Activated effector memory CD4-positive, alpha-beta T cell treated with anti-CD3 and anti-CD28 coated beads, Interleukin-2, amount 50 U/mL, for 16 hours (primary cell): ENCODE measurements around the gene NCKAP5.

Experiments used
- DNase-seq: peaks from one replicate; pipeline ENCODE4 v3.0.0-alpha.2; 2020

NCKAP5 gene

DNA sequence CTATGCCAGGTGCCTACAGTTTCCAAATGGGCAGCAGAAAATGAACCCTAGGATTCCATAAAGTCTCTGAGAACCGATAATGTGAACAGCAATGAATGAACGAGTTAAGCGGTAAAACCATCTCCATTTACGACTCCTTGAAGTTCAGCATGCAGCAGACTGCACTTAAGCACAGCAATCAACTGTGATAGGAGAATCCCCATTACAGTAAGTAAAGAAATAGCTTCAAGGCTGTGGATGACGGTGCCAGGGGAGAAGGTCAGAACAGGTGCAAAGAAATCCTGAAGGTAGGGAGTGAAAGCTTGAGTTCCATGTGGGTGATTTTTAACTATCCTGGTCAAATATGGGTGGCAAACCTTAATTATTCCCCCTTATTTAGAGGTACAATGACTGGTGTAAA lies 444.4 kb downstream of the NCKAP5 start:
- no peak for DNase-seq

DNA sequence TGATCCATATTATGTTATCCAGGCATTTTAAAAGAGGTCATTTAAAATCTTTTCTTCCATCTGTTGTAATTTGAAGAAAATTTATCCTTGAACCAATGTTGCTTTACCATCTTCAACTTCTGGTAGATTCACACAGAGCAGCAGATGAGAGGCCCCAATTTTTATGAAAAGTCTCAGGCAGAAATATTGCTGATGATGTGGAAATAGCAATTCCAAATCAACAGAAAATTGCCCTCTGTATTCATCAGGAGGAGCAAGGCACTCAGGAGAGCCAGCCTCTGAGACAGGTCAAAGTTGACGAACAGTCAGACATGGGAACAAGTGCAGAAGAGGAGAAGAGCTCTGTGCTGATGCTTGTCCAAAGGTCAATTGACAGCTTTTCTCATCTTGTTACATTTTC lies 444.9 kb downstream of the NCKAP5 start:
- DNase-seq, result no peak

- no peak for DNase-seq
Observed at GRCh38 chr2:133122529-133122928, 445.7 kb downstream of the NCKAP5 start.

DNA sequence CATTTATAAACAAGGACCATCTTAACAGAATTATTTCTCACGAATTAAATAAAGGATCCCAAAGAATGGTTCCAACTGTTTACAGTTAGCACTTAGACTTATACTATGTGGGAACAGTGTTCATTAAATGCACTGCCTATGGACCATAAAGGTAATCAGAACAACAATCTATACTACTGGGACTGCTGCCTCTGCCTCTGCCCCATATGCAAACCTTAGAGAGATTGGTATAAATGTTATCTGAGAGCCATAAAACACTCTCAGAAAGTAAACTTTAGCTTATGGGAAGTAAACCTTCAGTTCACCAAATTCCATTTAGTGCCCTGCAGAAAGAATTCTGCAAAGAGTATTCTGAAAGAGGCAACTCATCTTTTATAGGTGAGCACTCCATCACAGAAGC lies 448.0 kb downstream of the NCKAP5 start:
- DNase-seq, result no peak

DNA sequence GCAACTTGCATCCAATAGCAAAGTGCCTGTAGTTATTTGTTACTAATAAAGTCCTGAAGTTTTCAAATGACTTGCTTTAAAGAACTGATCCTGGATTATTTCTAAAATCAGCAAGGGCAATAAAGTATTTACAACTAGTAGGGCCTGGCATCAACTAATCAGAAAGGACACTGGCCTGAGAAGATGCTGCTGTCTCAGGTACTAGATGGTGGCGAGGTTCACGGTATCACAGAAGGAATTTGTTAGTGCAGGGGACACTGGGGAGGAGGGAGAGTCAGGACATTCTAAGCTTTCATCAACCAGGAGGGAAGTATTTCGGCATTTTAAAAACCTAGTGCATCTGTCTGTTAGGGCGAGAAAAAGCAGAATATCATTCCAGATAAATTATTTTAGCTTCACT lies 458.1 kb downstream of the NCKAP5 start:
- no peak for DNase-seq

DNA sequence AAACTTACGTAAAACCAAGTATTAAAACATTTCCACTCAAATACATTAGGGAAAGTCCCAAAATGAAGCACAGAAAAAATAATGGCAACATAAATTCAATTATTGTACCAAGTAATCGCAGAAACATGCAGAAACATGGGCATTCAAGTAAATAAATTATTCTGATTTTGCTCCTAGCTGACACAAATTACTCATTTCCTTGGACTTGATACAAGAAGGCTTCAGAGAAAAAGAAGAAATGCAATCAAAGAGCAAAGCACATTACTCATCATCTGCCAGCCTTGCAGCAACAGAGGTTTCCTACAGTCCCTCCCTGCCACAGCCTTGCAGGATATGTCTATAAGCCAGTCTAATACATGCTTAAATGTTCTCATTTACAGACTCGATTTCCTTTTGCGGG lies 458.5 kb downstream of the NCKAP5 start:
- DNase-seq, result no peak

DNA sequence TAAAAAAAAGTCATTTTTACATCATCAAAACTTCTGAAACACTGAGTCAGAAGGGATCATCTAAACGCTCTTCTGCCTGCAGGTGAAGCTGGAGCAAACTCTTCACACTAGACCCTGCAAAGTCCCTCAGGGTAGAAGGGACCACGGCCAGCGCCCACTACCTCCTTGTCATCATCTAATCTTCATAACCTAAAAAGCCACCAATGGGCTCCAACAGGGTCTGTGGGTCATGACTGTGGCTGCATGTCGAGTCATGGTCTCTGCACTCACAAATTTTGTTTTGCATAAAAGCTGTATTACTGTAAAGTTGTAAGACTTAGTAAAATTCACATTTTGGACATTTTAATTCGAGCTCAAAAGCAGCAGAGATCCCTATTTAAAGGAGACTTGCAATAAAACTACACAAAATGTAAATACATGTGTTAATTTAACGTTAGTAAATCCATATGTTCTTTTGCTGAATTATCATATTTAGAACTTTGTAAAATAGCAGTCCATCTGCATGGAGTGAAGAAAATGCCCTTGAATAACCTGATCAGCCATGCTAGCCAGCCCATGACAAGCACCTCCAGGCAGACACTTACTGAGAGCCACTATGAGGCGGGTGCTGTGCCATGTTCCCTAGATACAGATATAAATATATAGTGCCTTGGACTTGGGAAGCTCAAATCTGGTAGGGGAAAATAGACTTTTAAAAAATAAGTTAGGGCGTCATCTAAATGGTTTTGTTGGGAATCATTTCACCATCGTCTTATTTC lies 461.0 kb downstream of the NCKAP5 start:
- DNase-seq, result no peak

DNA sequence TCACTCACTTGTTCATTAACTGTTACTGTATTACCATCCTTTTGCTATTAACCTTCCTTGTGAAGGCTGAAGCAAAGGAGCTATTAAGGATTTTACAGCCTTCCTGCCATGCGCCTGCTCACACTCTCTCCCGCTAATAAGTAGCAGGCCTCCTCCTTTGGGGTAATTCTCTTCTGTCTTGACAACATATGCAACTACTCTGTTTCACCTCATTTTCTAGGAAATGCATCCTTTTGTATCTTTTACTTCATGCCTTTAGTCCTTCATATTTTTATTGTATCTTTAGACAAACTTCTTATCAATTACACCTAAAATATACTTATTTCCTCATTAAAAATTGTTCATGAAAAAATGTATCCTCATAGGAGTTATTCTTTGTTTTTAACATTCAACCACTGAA lies 463.4 kb downstream of the NCKAP5 start:
- no peak for DNase-seq

GRCh38 chr2:133098787-133099186 lies 469.5 kb downstream of the NCKAP5 start:
- no peak for DNase-seq

GRCh38 chr2:133097666-133098065 lies 470.6 kb downstream of the NCKAP5 start:
- DNase-seq, result no peak

DNA sequence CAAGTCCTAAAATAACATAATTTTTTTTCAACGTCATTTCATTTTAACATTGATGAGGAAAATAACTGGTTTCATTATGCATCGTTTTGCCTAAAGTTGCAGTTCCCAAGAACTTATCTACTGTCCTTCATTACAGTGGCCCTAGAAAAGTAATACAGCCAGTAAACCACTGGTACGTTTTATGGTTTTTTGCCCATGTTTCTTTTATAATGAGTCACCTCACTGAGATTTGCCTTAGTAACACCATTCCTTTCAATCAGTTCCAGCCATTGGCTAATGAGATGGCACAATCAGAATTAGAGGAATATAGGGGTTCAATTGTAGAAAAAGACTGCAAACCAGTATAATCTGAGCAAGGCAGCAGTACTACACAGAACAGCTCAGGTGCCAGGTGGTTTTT lies 475.7 kb downstream of the NCKAP5 start:
- DNase-seq, result no peak

GRCh38 chr2:133090358-133090757 lies 477.9 kb downstream of the NCKAP5 start:
- no peak for DNase-seq

DNA sequence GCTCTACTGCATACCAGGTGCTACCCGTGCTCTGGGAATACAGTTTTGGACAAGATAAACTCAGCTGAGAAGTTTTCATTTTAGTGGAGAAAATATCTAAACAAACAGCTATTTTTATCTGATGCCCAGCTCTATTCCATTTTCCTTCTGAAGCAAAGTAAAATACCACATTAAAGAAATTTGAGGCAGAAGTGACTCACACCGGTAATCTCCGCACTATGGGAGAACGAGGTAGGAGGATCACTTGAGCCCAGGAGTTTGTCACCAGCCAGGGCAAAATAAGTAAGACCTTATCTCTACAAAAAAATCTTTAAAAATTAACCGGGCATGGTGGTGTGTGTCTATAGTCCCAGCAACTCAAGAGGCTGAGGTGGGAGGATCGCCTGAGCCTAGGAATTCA lies 482.1 kb downstream of the NCKAP5 start:
- DNase-seq, result no peak

DNA sequence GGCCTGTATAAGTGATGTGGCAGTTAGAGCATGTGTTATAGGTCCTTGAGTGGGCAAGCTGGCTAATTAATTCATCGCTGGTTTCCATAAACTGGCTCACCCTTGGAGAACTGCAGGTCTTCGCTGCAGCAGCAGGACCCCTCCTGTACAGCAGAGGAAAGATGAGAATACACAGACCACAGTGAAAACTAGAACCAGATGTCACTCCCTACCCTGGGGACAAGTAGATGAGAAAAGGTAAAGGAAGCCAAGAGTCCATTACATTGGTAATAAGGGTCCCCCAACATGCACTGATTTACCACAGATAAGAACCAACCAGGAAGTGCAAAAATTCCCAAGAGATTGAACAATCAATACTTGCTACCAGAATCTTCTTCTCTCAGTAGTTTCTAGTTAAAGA lies 482.6 kb downstream of the NCKAP5 start:
- no peak for DNase-seq

DNA sequence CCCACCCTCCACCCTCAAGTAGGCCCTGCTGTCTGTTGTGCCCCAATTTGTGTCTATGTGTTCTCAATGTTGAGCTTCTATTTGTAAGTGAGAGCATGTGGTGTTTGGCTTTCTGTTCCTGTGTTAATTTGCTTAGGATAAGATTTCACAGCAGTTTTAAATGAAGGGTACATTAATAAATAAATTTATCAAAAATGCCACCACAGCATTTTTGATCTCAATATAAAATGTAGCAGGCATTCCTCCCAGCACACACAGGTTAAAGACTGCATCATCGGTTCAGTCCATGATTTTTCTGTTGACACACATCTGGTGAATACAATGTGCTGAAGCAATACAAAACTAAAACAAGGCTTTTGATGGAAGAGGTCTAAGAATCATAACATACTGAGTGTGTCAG lies 486.2 kb downstream of the NCKAP5 start:
- no peak for DNase-seq

- DNase-seq, result no peak
Observed at GRCh38 chr2:133080822-133081221, 487.4 kb downstream of the NCKAP5 start.

DNA sequence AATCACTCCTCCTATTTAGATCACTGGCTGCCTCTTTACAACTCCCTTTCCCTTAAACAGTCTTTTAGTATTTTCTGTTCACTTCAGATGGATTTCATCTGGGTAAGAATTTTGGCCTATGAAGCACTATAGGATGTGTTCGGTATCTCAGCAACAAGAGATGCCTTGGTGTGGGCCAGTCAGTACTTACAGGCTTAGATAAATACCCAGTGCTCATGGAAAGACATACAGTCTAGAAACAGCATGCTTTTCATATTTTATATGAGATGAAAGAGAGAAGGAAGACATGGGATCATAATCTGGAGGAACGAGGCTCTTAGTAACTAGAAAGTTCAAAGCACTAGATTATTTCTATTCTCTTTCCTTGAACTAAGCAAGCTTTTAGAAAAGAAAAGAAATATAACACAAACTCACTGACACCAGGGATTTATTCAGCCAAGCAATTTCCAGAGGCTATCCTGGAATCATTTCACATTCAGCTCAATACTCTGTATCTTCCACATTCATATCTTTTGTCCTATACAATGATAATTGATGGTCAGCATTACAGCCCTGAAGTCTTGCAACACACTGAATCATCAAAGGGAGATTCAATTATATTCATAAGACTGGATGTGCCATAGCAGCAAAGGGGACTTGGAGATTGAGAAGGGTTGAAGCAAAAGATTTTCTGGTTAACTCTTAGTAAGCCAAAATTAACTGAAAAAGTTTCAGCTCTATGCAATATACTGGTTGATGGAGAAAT lies 489.4 kb downstream of the NCKAP5 start:
- no peak for DNase-seq

DNA sequence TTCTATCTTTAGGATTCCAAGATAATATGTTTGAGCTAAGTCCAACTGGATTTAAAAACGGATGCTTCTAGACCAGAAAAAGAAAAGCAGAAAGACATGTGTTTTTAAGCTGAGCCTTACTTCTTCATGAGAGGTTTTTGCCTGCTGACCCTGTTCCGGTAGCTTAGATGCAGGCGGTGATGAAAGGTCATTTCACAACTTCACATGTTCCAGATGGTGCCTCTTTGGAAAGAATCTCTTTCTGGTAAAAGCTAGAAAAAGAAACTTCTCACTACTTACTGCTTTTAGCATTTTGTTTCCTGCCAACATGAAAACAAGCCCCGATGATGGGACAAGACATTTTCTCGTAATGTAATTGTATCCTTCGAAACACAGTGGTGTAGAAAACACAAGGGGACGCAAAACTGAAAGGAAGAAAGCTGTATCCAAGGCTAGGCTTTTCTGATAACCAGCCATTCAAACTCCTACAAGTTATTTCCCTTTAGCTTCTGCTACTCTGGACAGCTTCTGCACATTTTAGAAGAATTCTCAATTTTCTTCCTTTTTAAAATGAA lies 490.9 kb downstream of the NCKAP5 start:
- no peak for DNase-seq

DNA sequence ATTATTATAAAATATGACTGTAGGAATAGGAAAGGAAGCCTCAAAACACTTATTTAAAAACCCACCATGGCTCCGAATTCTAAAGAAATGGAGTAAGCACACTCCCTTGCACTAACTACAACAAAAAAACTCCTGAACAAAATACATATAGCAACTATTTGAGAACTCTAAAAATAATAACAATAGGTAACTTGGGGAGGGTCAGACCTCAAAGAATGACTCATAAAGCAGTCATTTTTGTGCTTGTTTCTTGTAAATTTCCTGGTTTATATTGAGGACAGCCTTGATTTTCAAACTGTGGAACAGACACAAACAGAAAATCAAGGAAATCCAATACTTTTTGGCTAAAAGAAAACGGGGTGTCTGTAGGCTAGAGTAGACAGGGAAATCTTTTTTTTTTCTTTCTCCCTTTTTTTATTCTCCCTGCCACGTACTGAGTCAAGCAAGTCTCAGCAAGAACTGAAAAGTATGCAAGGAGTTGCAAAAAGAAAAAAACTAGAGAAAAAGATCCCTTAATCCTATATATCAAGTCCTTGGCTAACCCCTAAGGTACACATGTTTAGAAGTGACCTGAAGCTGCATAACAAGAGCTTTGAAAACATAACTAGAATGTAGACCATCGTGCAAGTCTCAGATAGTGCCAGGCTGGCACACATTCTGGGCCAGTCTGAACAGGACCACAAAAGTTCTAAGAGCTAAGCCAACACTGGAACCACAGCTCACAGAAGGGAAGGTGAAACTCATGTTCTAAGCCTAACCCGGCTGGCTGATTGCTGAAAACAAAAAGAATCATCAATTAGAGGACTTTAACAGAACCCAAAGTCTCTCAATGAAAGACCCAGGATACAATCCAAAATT lies 495.2 kb downstream of the NCKAP5 start:
- DNase-seq, result no peak

DNA sequence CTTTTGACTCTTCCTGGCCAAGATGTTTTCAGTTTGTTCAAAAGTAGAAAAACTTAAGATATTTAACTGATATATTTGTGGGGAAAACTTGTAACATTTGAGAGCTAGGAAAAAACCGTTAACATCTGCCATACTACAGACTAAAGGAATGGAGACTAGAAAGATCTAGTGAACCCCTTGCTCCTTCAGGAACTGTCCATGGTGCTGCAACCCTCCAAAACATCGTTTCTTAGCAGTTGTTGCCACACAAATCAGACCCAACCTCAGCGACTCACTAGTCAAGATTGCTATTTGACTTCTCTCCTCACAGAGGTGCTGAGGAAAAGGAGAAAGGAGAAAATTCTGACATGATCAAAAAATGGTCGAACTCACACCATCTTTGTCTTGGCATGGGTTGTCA lies 504.5 kb downstream of the NCKAP5 start:
- no peak for DNase-seq

DNA sequence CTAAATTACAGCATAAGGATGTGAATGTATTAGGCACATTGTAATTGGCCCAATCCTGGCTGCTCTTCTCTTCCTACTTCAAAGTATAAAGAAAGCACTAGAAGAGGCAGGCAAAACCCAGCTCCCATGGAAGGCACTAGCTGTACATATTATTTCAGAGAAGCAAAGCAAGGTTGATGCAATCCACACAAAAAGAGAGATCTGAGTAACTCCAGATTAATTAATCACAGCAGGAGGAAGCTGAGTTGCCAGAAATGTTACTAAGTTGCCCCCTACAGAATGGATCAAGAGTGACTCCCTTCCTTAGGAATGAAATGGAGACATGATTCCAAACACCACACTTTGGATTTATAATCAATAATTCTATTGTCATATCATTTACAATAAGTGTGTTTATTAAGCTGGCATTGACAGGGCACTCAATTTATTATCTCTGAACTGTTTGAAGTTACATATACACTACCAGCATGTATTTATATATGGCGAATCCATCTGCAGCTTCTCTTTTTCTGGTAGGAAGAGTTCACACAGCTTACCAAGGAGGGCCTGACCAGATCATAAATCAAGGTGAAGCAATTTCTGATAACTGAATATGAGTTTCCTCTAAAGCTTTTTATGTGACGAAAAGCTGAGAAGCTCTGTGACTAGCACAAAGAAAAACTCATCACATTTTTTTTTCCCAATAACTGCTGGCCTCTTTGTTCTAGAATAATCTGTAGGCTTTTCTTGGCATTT lies 505.2 kb downstream of the NCKAP5 start:
- no peak for DNase-seq

DNA sequence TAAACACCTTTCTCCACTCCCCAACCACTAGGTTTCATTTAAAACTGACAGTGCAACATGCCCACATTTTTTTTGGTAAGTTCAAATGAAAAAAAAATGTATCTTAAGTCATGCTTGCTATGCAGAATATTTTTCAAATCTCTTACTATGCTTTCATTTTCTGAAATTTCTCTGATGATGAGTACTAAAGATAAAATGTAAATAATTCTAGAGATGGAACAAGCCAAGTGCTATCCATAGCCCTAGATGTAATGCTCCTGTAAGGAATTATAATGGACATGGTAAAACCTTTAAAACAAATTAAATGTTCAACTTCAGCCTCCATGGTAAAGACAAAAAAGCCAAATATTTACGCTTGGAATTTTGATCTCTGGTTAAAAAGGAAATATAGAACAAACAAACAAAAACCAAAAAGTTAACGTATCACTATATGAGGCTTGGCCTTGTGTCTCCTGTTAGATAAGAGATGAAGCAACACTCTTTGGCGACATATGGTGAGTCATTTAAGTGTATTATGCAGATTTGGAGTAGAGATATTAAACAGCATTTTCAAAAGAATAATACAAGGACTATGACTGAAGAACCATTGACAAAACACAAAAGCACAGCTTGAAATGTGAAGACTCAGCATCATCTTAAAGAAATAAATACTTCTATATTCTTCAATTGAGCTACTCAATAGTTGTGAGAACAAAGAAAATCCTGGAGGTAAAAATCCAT lies 506.2 kb downstream of the NCKAP5 start:
- DNase-seq, result no peak
